Inferior parietal cortex (tissue), 1 donor: ENCODE results near the gene ZC3H7A.
"Not testable (repeated sequence)": the region's sequence is repeated elsewhere in the genome, so short reads cannot be mapped to it uniquely, and the experiment has no call there.

Source experiments
- DNase-seq: peaks from one replicate; pipeline ENCODE4 v3.0.0-alpha.2; 2016; ENCODE audit errors: extremely low spot score

Gene ZC3H7A

GRCh38 chr16:11801481-11802021 lies 4.5 kb upstream of the ZC3H7A start:
- no peak for DNase-seq

GRCh38 chr16:11800382-11800718 lies 3.3 kb upstream of the ZC3H7A start:
- DNase-seq, result no peak

- no peak for DNase-seq
These were observed 2.7 kb upstream of the ZC3H7A start for GRCh38 chr16:11799509-11800381.

DNA sequence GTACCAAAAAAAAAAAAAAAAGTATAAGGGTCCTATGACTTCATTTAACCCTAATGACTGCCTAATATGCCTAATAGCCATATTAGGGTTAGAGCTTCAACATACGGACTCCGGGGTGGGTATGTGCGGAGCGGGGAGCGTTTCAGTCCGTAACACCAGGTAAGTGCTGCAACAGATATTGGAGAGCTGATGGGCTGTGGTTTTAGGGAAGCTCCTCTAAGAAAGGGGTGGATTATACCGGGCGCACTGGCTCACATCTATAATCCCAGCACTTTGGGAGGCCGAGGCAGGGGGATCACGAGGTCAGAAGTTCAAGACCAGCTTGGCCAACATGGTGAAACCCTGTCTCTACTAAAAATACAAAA lies 1.9 kb upstream of the ZC3H7A start:
- DNase-seq, result no peak

DNA sequence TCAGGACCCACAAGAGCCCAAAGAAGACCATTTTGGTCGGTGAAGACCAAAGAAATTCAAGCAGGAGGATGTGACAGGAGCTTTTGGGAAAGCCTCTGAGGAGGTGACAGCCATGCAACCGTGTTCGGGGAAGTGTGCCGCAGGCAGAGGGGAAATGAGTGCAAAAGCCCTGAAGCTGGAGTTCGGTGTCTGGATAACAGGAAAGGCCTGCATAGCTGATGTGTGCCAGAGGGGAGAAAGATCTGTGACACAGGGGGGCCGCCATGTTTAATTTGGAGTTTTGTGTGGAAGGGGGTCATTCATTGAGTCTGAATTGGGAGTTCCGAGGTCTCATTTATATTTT lies 870 bp upstream of the ZC3H7A start:
- no peak for DNase-seq

- DNase-seq, result no peak
These were observed 562 bp downstream of the ZC3H7A start for GRCh38 chr16:11796227-11797165.

- no peak for DNase-seq
These were observed 1.2 kb downstream of the ZC3H7A start for GRCh38 chr16:11795887-11796226.

- DNase-seq, result no peak
These were observed 1.8 kb downstream of the ZC3H7A start for GRCh38 chr16:11794996-11795886.

DNA sequence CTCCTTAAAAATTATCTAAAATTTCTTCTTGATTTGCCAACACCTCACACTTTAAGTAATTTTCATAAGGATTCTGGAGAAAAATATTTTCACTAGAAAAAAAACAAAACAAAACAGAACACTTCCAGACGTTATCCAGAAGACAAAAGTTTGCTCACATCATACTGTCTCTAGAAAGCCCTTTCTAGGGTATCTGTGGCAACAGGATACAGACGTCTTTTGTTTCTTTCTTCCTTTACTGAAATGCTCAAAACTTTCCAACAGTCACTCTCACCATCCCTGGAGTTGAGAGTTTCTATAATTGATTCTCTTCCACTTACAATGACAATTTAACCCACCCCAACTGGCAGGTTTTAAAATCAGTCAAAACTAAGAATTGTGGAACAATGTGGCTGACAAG lies 2.6 kb downstream of the ZC3H7A start:
- no peak for DNase-seq

GRCh38 chr16:11793840-11794239 lies 3.2 kb downstream of the ZC3H7A start:
- DNase-seq, result no peak

- DNase-seq, result no peak
These were observed 4.4 kb downstream of the ZC3H7A start for GRCh38 chr16:11792410-11793241.

- DNase-seq, result no peak
These were observed 5.8 kb downstream of the ZC3H7A start for GRCh38 chr16:11791144-11791828.

GRCh38 chr16:11788914-11789313 lies 8.1 kb downstream of the ZC3H7A start:
- no peak for DNase-seq

DNA sequence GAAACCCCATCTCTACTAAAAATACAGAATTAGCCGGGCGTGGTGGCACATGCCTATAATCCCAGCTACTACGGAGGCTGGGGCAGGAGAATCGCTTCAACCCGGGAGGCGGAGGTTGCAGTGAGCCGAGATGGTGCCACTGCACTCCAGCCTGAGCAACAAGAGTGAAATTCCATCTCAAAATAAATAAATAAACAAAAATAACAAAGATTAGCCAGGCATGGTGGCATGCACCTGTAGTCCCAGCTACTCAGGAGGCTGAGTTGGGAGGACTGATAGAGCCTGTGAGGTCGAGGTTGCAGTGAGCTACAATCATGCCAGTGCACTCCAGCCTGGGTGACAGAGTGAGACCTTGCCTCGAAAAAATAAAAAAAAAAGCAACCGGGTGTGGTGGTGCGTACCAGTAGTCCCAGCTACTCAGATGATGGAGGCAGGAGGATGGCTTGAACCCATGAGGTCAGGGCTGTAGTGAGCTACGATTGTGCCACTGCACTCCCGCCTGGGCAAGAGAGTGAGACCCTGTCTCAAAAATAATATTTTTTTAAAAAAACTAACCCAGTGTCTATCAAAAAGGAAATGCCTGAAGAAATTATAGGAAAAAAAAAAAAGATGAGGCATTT lies 12.0 kb downstream of the ZC3H7A start:
- not testable (repeated sequence) for DNase-seq

- DNase-seq, result not testable (repeated sequence)
These were observed 12.7 kb downstream of the ZC3H7A start for GRCh38 chr16:11784381-11784780.

DNA sequence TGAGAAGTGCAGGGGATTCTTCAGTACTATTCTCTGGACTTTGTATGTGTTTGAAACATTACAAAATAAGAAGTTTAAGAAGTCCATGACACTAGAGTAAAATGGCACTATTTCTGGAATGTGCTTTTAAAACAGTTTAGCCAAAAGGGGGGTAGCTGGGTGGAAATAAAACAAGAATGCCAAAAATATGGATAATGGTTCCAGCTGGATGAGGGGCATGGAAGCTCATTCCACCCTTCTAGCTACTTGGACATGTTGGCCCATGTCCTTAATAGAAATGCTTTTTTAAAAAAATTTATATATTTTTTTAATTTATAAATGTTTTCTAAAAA lies 13.1 kb downstream of the ZC3H7A start:
- no peak for DNase-seq

- no peak for DNase-seq
These were observed 13.6 kb downstream of the ZC3H7A start for GRCh38 chr16:11783319-11784037.

GRCh38 chr16:11781773-11782172 lies 15.3 kb downstream of the ZC3H7A start:
- DNase-seq, result peak; percentile 70

- DNase-seq, result no peak
These were observed 15.9 kb downstream of the ZC3H7A start for GRCh38 chr16:11780991-11781680.
